Natural killer cell (primary cell): ENCODE data around the gene PRTN3. TPM values are rescaled to one million over a fixed set of nuclear protein-coding genes. Genes with fewer than 3 reads are reported as not detected.

Experiments used
- ATAC-seq, 3 donors: fragments of 150-1000 bp in 2 of 3; fragments of 200-7000 bp in 1 of 3; cut with Tn5 transposase; 1 replicate in 1 of 3; 2 replicates in 2 of 3; pipeline ENCODE4 v1.10.0; 2021; ENCODE audit warnings: mild to moderate bottlenecking in 2 of 3, moderate library complexity in 2 of 3
- DNase-seq, 2 donors: peaks; one replicate each; pipeline versions ENCODE4 v3.0.0 to v3.0.0-alpha.2; 2013 to 2021; ENCODE audit warnings: mixed read lengths in 1 of 2
- H3K27ac ChIP-seq: one replicate; pipeline ENCODE4 v1.5.1; 2013; ENCODE audit warnings: mild to moderate bottlenecking, low read length
- H3K27me3 ChIP-seq: one replicate; pipeline ENCODE4 v1.6.1; 2013; ENCODE audit warnings: low read length; ENCODE audit not compliant: control insufficient read depth, insufficient read depth
- H3K36me3 ChIP-seq: one replicate; pipeline ENCODE4 v1.6.1; 2013; ENCODE audit warnings: low read length; ENCODE audit not compliant: control insufficient read depth, insufficient read depth
- H3K4me1 ChIP-seq: one replicate; pipeline ENCODE4 v1.6.1; 2013; ENCODE audit warnings: low read length; ENCODE audit not compliant: control insufficient read depth, insufficient read depth
- H3K4me3 ChIP-seq: one replicate; pipeline ENCODE4 v1.5.1; 2013; ENCODE audit warnings: low read length
- H3K9me3 ChIP-seq: one replicate; pipeline ENCODE4 v1.6.1; 2013; ENCODE audit warnings: low read length; ENCODE audit not compliant: control insufficient read depth, insufficient read depth
- H3K27ac Mint-ChIP-seq, 2 donors: one replicate each; pipeline ENCODE4 v1.8.0; 2022; ENCODE audit warnings: mild to moderate bottlenecking in 2 of 2, mixed read lengths in 2 of 2, moderate library complexity in 1 of 2
- H3K27me3 Mint-ChIP-seq, 2 donors: one replicate each; pipeline ENCODE4 v1.8.0; 2022; ENCODE audit warnings: low read depth in 2 of 2, mixed read lengths in 2 of 2
- H3K36me3 Mint-ChIP-seq: one replicate; pipeline ENCODE4 v1.8.0; 2022; ENCODE audit warnings: mixed read lengths
- H3K4me1 Mint-ChIP-seq, 2 donors: one replicate each; pipeline ENCODE4 v1.8.0; 2022; ENCODE audit warnings: mixed read lengths in 2 of 2
- H3K4me3 Mint-ChIP-seq: one replicate; pipeline ENCODE4 v1.8.0; 2022; ENCODE audit warnings: mild to moderate bottlenecking, moderate library complexity, mixed read lengths
- H3K9me3 Mint-ChIP-seq, 2 donors: one replicate each; pipeline ENCODE4 v1.8.0; 2022; ENCODE audit warnings: mixed read lengths in 2 of 2
- CTCF ChIP-seq: fragments of 200-600 bp; IDR thresholded peaks from one replicate; pipeline ENCODE4 v1.8.0; 2022; ENCODE audit warnings: antibody characterized with exemption
- WGBS: methylation state at CpG from one replicate; pipeline ENCODE4 v1.1.7; 2013; ENCODE audit warnings: missing lambda C conversion rate; ENCODE audit not compliant: insufficient coverage; 5-methylcytosine and 5-hydroxymethylcytosine counted together
- intact Hi-C: fragments of 100-400 bp; cut with micrococcal nuclease; formaldehyde crosslinking; loops from one replicate; pipeline ENCODE4 v1.14.2; 2022
- total RNA-seq, 4 donors: library from RNA; stranded (reverse); fragments of 120-200 nt in 1 of 4; gene quantifications; one replicate each; pipeline versions ENCODE4 v1.2.3 to v1.2.4, GENCODE V29; 2013 to 2022

PRTN3 gene
- total RNA-seq, 3 donors from 2014 or later (not counting 1 experiment from before 2014, with no cell fraction given) = 0.36 to 0.73 TPM; not detected in 1

GRCh38 chr19:812747-813218 is 28.0 kb upstream of the PRTN3 start:
- no peaks in the 10 kb centered on the region for H3K9me3 ChIP-seq
- no peak for DNase-seq
- peaks cover 40% of the 10 kb centered on the region for H3K36me3 ChIP-seq
- intact Hi-C loops = no loop called here
- TF ChIP-seq CTCF = no peak
- no peak overlapping the region for H3K4me3 Mint-ChIP-seq
- H3K27ac ChIP-seq = no peak overlapping the region
- H3K36me3 Mint-ChIP-seq = peaks cover 1% of the 10 kb centered on the region
- 97% methylated on average over 72 of the region's 72 CpGs for WGBS
- peak in 1 of 3 donors; percentile 14 for ATAC-seq
- H3K9me3 Mint-ChIP-seq = peaks cover 0 to 4% of the 10 kb centered on the region in 2 donors
- no peaks in the 10 kb centered on the region for H3K27me3 Mint-ChIP-seq
- H3K27ac Mint-ChIP-seq = no peak overlapping the region
- H3K4me1 ChIP-seq = no peaks in the 10 kb centered on the region
- H3K4me3 ChIP-seq = no peak overlapping the region
- peaks cover under 1 to 14% of the 10 kb centered on the region in 2 donors for H3K4me1 Mint-ChIP-seq
- no peaks in the 10 kb centered on the region for H3K27me3 ChIP-seq

GRCh38 chr19:813219-814151 is 27.3 kb upstream of the PRTN3 start:
- Histone ChIP-seq H3K4me3 (no peak overlapping the region), H3K27me3 (no peaks in the 10 kb centered on the region), H3K27ac (no peak overlapping the region), H3K9me3 (no peaks in the 10 kb centered on the region), H3K36me3 (peaks cover 35% of the 10 kb centered on the region), H3K4me1 (no peaks in the 10 kb centered on the region)
- H3K4me1 Mint-ChIP-seq = peaks cover 0 to 14% of the 10 kb centered on the region in 2 donors
- DNase-seq (no peak), ATAC-seq (peak in 1 of 3 donors; percentile 6)
- H3K4me3 Mint-ChIP-seq = no peak overlapping the region
- H3K36me3 Mint-ChIP-seq = no peaks in the 10 kb centered on the region
- no peak for TF ChIP-seq CTCF
- 97% methylated on average over 87 of the region's 87 CpGs for WGBS
- intact Hi-C loops = no loop called here
- no peaks in the 10 kb centered on the region for H3K27me3 Mint-ChIP-seq
- H3K27ac Mint-ChIP-seq = no peak overlapping the region
- H3K9me3 Mint-ChIP-seq = peaks cover 0 to 4% of the 10 kb centered on the region in 2 donors

- Mint-ChIP-seq H3K36me3 (no peaks in the 10 kb centered on the region), H3K9me3 (peaks cover 0 to 4% of the 10 kb centered on the region in 2 donors), H3K27me3 (no peaks in the 10 kb centered on the region), H3K4me3 (no peak overlapping the region), H3K4me1 (peaks cover 0 to 14% of the 10 kb centered on the region in 2 donors), H3K27ac (peak overlapping the region; percentile 31 to 63)
- Histone ChIP-seq H3K27ac (no peak overlapping the region), H3K9me3 (no peaks in the 10 kb centered on the region), H3K27me3 (no peaks in the 10 kb centered on the region), H3K4me3 (no peak overlapping the region), H3K4me1 (no peaks in the 10 kb centered on the region), H3K36me3 (peaks cover 26% of the 10 kb centered on the region)
- TF ChIP-seq CTCF = no peak
- ATAC-seq (peak in 2 of 3 donors; percentile 11 to 14), DNase-seq (no peak)
- intact Hi-C loops = no loop called here
- 95% methylated on average over 49 of the region's 49 CpGs for WGBS
Measured at GRCh38 chr19:814152-815078, 26.4 kb upstream of the PRTN3 start.
